Neural progenitor cell (in vitro differentiated cells): Measurements from ENCODE around the gene BLTP3B. TPM values are rescaled to one million over a fixed set of nuclear protein-coding genes. Genes with fewer than 3 reads are reported as not detected.
A peak's percentile ranks its signal among the peaks of the same experiment; 100 is the strongest.

Experiments
- DNase-seq: peaks from one replicate; pipeline ENCODE4 v3.0.0-alpha.2; 2016; ENCODE audit warnings: low spot score
- H2AFZ ChIP-seq: fragments of 200-600 bp; sonication (generic); replicated peaks from 2 replicates; pipeline ENCODE4 v1.6.1; 2016; ENCODE audit warnings: antibody characterized with exemption
- H3F3A ChIP-seq: fragments of 200-600 bp; sonication (generic); 2 replicates; pipeline ENCODE4 v1.6.1; 2016; ENCODE audit warnings: antibody characterized with exemption, low read depth
- H3K27ac ChIP-seq: fragments of 200-600 bp; sonication (generic); 2 replicates; pipeline ENCODE4 v1.5.1; 2016; ENCODE audit warnings: mild to moderate bottlenecking
- H3K27me3 ChIP-seq: fragments of 200-600 bp; sonication (generic); 2 replicates; pipeline ENCODE4 v1.6.1; 2016; ENCODE audit warnings: mild to moderate bottlenecking, moderate library complexity
- H3K36me3 ChIP-seq: fragments of 200-600 bp; sonication (generic); 2 replicates; pipeline ENCODE4 v1.5.1; 2016
- H3K4me1 ChIP-seq: fragments of 200-600 bp; sonication (generic); 2 replicates; pipeline ENCODE4 v1.6.1; 2016; ENCODE audit warnings: mixed run types
- H3K4me2 ChIP-seq: fragments of 200-600 bp; sonication (generic); 2 replicates; pipeline ENCODE4 v1.6.1; 2016
- H3K4me3 ChIP-seq: fragments of 200-600 bp; sonication (generic); 2 replicates; pipeline ENCODE4 v1.5.1; 2016
- H3K79me2 ChIP-seq: fragments of 200-600 bp; sonication (generic); 2 replicates; pipeline ENCODE4 v1.6.1; 2016; ENCODE audit warnings: low read depth
- H3K9ac ChIP-seq: fragments of 200-600 bp; sonication (generic); 2 replicates; pipeline ENCODE4 v1.6.1; 2016
- H3K9me3 ChIP-seq: fragments of 200-600 bp; sonication (generic); 2 replicates; pipeline ENCODE4 v1.5.1; 2016; ENCODE audit warnings: low read depth
- H4K20me1 ChIP-seq: fragments of 200-600 bp; sonication (generic); 2 replicates; pipeline ENCODE4 v1.6.1; 2016; ENCODE audit warnings: low read depth
- H3K27ac Mint-ChIP-seq: 3 replicates; pipeline ENCODE4 v1.8.0; 2021; ENCODE audit warnings: mixed read lengths
- H3K27me3 Mint-ChIP-seq: 2 replicates; pipeline ENCODE4 v1.8.0; 2022; ENCODE audit warnings: low read depth, mild to moderate bottlenecking, inconsistent platforms, moderate library complexity, mixed read lengths; ENCODE audit not compliant: insufficient read depth
- H3K36me3 Mint-ChIP-seq: 3 replicates; pipeline ENCODE4 v1.8.0; 2021; ENCODE audit warnings: mixed read lengths
- H3K4me1 Mint-ChIP-seq: 3 replicates; pipeline ENCODE4 v1.8.0; 2021; ENCODE audit warnings: mixed read lengths
- H3K4me3 Mint-ChIP-seq: 3 replicates; pipeline ENCODE4 v1.8.0; 2021; ENCODE audit warnings: mild to moderate bottlenecking, moderate library complexity, mixed read lengths
- H3K9me3 Mint-ChIP-seq: 3 replicates; pipeline ENCODE4 v1.8.0; 2020; ENCODE audit warnings: mixed read lengths
- CTCF ChIP-seq: fragments of 200-600 bp; sonication (generic); IDR thresholded peaks from 2 replicates; pipeline ENCODE4 v1.5.1; 2017; ENCODE audit warnings: antibody characterized with exemption, mild to moderate bottlenecking
- EZH2 ChIP-seq: fragments of 200-600 bp; sonication (generic); IDR thresholded peaks from 2 replicates; pipeline ENCODE4 v1.6.1; 2017; ENCODE audit warnings: antibody characterized with exemption, mild to moderate bottlenecking, moderate library complexity
- EZH2phosphoT487 ChIP-seq: fragments of 200-600 bp; sonication (generic); IDR thresholded peaks from 2 replicates; pipeline ENCODE4 v1.6.1; 2017; ENCODE audit warnings: antibody characterized with exemption
- total RNA-seq: library from RNA; depleted of rRNA; stranded (reverse); fragments of >200 nt; gene quantifications from 2 replicates; pipeline ENCODE4 v1.2.3, GENCODE V29; 2015; ENCODE audit warnings: low replicate concordance

The BLTP3B gene
- total RNA-seq, 1 donor from 2014 or later, result 16.7 TPM

- no peaks in the 10 kb centered on the region for H3K9me3 ChIP-seq
- TF ChIP-seq CTCF (peak; percentile 31), EZH2 (no peak), EZH2phosphoT487 (no peak)
- H3K27ac Mint-ChIP-seq, result no peak overlapping the region
- H3K27me3 ChIP-seq, result no peaks in the 10 kb centered on the region
- peaks cover 8% of the 10 kb centered on the region for H3K27me3 Mint-ChIP-seq
- peaks cover 19% of the 10 kb centered on the region for H3K4me1 Mint-ChIP-seq
- H4K20me1 ChIP-seq, result no peaks in the 10 kb centered on the region
- DNase-seq, result peak; percentile 93
- H3K9me3 Mint-ChIP-seq, result no peaks in the 10 kb centered on the region
- peak overlapping the region; percentile 85 for H3K4me3 Mint-ChIP-seq
- peaks cover 8% of the 10 kb centered on the region for H3K4me1 ChIP-seq
- H3K4me2 ChIP-seq, result peak overlapping the region; percentile 65
- H2AFZ ChIP-seq, result no peak overlapping the region
- H3K36me3 ChIP-seq, result no peaks in the 10 kb centered on the region
- H3K9ac ChIP-seq, result no peak overlapping the region
- H3K79me2 ChIP-seq, result no peaks in the 10 kb centered on the region
- no peaks in the 10 kb centered on the region for H3F3A ChIP-seq
- H3K4me3 ChIP-seq, result peak overlapping the region; percentile 33
- H3K27ac ChIP-seq, result no peak overlapping the region
- peaks cover 4% of the 10 kb centered on the region for H3K36me3 Mint-ChIP-seq
These were observed 20.9 kb upstream of the BLTP3B start for GRCh38 chr12:100163416-100164152.

- no peaks in the 10 kb centered on the region for H3K36me3 ChIP-seq
- Mint-ChIP-seq H3K36me3 (no peaks in the 10 kb centered on the region), H3K4me3 (no peak overlapping the region), H3K27me3 (peaks cover 4% of the 10 kb centered on the region), H3K27ac (no peak overlapping the region), H3K4me1 (peaks cover 15% of the 10 kb centered on the region), H3K9me3 (no peaks in the 10 kb centered on the region)
- no peak for TF ChIP-seq EZH2phosphoT487
- no peak for TF ChIP-seq CTCF
- TF ChIP-seq EZH2, result no peak
- no peaks in the 10 kb centered on the region for H3K79me2 ChIP-seq
- H3K4me2 ChIP-seq, result no peak overlapping the region
- no peak overlapping the region for H3K9ac ChIP-seq
- no peak overlapping the region for H2AFZ ChIP-seq
- no peak overlapping the region for H3K4me3 ChIP-seq
- H3K27me3 ChIP-seq, result no peaks in the 10 kb centered on the region
- no peaks in the 10 kb centered on the region for H3K9me3 ChIP-seq
- H4K20me1 ChIP-seq, result no peaks in the 10 kb centered on the region
- peaks cover 8% of the 10 kb centered on the region for H3K4me1 ChIP-seq
- H3F3A ChIP-seq, result no peaks in the 10 kb centered on the region
- DNase-seq, result no peak
- no peak overlapping the region for H3K27ac ChIP-seq
These were observed 16.9 kb upstream of the BLTP3B start for GRCh38 chr12:100159391-100160104.

- no peak overlapping the region for H3K4me3 Mint-ChIP-seq
- Histone ChIP-seq H3K27ac (no peak overlapping the region), H3K36me3 (no peaks in the 10 kb centered on the region), H3K9me3 (no peaks in the 10 kb centered on the region), H3K4me1 (peaks cover 3% of the 10 kb centered on the region), H3F3A (no peaks in the 10 kb centered on the region), H3K4me2 (no peak overlapping the region), H4K20me1 (no peaks in the 10 kb centered on the region), H3K4me3 (no peak overlapping the region), H3K79me2 (no peaks in the 10 kb centered on the region), H3K27me3 (no peaks in the 10 kb centered on the region), H2AFZ (no peak overlapping the region), H3K9ac (no peak overlapping the region)
- H3K9me3 Mint-ChIP-seq, result no peaks in the 10 kb centered on the region
- DNase-seq, result no peak
- TF ChIP-seq EZH2, result no peak
- no peak for TF ChIP-seq CTCF
- no peak for TF ChIP-seq EZH2phosphoT487
- no peaks in the 10 kb centered on the region for H3K27me3 Mint-ChIP-seq
- peaks cover 5% of the 10 kb centered on the region for H3K4me1 Mint-ChIP-seq
- H3K36me3 Mint-ChIP-seq, result no peaks in the 10 kb centered on the region
- no peak overlapping the region for H3K27ac Mint-ChIP-seq
These were observed 15.9 kb upstream of the BLTP3B start for GRCh38 chr12:100158535-100158934.
